Activated CD8-positive, alpha-beta memory T cell treated with anti-CD3 and anti-CD28 coated beads for 1 hour (primary cell): ENCODE results near the gene PSRC1.

Source experiments
- DNase-seq, 2 donors: peaks; one replicate each; pipeline ENCODE4 v3.0.0-alpha.2; 2020; ENCODE audit warnings: low read depth in 1 of 2; ENCODE audit errors: extremely low read depth in 1 of 2

Gene PSRC1

GRCh38 chr1:109272831-109273547 is 10.0 kb downstream of the PSRC1 start:
- DNase-seq, result no peak

GRCh38 chr1:109272021-109272799 is 10.7 kb downstream of the PSRC1 start:
- no peak for DNase-seq

DNA sequence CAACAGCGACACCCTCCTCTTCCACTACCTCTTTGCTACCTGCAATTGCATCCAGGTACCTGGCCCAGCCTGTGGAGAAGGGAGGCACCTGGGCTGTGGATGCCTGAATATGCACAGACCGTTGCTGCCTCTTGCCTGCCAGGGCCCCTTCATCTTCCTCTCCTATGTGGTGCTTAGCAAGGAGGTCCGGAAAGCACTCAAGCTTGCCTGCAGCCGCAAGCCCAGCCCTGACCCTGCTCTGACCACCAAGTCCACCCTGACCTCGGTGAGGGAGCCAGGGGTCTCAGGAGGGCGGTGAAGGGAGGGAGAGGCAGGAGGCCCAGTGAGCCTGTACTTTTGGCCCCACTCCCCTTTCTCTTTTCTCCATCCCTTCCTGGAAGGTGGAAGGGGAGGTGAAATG is 11.5 kb downstream of the PSRC1 start:
- no peak for DNase-seq

- DNase-seq, result no peak
Measured at GRCh38 chr1:109270623-109271317, 12.2 kb downstream of the PSRC1 start.

DNA sequence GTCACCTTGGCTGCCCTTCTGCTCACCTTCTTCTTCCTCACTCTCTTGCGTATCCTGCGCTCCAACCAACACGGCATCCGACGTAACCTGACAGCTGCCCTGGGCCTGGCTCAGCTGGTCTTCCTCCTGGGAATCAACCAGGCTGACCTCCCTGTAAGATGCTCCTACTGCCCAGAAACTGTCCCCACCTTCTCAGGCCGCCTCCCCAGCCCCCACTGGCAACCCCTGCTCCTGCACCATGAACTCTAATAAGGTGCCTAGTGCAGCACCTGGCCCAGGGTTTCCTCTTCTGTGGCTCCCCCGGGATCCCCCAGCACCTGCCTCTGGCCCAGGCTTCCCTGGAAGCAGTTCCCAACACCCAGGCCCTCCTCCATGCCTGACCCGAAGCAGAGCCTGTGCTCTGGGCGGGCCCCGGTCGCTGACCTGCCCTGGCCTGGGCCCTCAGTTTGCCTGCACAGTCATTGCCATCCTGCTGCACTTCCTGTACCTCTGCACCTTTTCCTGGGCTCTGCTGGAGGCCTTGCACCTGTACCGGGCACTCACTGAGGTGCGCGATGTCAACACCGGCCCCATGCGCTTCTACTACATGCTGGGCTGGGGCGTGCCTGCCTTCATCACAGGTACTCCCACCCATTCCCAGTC is 12.8 kb downstream of the PSRC1 start:
- no peak for DNase-seq

DNA sequence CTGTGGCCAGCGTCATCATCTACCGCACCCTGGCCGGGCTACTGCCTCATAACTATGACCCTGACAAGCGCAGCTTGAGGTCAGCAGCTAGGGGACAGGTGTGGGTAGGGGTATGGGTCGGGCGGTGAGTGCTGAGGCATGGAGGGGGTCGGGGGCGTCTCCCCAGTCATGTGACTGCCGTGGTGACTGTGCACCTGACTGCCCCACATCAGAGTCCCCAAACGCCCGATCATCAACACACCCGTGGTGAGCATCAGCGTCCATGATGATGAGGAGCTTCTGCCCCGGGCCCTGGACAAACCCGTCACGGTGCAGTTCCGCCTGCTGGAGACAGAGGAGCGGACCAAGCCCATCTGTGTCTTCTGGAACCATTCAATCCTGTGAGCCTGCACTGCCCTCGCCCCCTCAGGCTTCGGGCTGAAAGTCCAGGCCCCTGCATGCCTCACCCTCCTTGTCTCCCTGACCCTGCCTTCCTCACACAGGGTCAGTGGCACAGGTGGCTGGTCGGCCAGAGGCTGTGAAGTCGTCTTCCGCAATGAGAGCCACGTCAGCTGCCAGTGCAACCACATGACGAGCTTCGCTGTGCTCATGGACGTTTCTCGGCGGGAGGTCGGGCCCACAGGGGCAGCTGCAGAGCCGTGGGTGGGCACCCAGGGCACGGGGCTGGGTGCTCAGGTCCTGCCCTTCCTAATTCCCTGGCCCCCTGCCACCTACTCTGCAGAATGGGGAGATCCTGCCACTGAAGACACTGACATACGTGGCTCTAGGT is 13.5 kb downstream of the PSRC1 start:
- DNase-seq, result no peak

GRCh38 chr1:109268431-109269211 is 14.3 kb downstream of the PSRC1 start:
- no peak for DNase-seq

- no peak for DNase-seq
Measured at GRCh38 chr1:109267743-109268300, 15.1 kb downstream of the PSRC1 start.

GRCh38 chr1:109266965-109267364 is 16.0 kb downstream of the PSRC1 start:
- no peak for DNase-seq

DNA sequence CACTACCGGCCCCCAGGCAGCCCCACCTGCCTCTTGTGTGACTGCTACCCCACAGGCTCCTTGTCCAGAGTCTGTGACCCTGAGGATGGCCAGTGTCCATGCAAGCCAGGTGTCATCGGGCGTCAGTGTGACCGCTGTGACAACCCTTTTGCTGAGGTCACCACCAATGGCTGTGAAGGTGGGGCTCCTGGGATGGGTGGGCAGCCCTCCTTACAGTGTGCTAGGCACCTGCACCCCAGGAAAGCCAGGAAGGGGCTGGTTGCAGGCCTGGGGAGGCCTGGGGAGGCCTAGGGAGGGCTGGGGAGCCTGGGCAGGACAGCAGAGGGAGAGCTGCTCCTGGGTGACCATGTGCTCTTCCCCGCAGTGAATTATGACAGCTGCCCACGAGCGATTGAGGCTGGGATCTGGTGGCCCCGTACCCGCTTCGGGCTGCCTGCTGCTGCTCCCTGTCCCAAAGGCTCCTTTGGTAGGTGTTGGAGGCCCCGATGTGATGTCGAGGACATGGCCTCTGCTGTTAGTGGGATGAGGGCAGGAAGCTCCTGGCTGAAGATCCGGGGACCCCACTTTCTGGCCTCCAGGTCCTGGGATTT is 17.1 kb downstream of the PSRC1 start:
- no peak for DNase-seq

- DNase-seq, result no peak
Measured at GRCh38 chr1:109265016-109265415, 17.9 kb downstream of the PSRC1 start.

GRCh38 chr1:109264379-109264755 is 18.6 kb downstream of the PSRC1 start:
- no peak for DNase-seq

DNA sequence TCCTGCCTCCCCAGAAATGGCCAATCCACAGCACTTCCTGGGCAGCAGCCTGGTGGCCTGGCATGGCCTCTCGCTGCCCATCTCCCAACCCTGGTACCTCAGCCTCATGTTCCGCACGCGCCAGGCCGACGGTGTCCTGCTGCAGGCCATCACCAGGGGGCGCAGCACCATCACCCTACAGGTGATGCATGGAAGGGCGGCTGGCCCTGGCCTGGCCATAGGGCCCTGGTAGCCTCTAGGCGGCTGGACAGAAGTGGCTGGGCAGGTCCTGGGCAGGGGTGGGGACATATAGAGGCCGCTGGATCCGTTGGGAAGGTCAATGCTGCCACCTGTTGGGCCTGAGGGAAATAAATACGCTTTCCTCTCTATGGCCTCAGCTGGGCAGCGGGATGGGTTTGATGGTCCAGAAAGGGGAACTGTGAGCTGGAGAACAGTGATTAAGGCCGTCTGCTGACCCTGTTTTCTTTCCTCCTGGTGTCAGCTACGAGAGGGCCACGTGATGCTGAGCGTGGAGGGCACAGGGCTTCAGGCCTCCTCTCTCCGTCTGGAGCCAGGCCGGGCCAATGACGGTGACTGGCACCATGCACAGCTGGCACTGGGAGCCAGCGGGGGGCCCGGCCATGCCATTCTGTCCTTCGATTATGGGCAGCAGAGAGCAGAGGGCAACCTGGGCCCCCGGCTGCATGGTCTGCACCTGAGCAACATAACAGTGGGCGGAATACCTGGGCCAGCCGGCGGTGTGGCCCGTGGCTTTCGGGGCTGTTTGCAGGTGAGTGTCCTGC is 19.2 kb downstream of the PSRC1 start:
- DNase-seq, result peak; percentile 31 to 65

DNA sequence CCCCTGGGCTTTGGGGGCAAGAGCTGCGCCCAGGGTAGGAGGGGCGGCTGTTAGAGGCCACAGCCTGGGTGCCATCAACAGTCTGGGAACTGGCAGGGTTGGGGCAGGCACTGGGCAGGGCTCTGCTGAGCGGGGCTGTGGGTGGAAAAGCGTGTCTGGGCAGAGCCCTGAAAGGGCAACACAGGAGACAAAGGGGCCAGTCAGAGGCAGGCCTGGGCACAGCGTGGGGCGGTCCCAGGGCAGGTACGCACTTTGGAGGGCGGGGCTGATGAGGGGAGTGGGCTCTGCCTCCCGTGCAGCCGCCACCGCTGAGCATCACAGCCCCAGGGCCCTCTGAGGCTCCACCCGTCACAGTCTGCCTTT is 19.7 kb downstream of the PSRC1 start:
- no peak for DNase-seq

- DNase-seq, result no peak
Measured at GRCh38 chr1:109262231-109263055, 20.5 kb downstream of the PSRC1 start.

DNA sequence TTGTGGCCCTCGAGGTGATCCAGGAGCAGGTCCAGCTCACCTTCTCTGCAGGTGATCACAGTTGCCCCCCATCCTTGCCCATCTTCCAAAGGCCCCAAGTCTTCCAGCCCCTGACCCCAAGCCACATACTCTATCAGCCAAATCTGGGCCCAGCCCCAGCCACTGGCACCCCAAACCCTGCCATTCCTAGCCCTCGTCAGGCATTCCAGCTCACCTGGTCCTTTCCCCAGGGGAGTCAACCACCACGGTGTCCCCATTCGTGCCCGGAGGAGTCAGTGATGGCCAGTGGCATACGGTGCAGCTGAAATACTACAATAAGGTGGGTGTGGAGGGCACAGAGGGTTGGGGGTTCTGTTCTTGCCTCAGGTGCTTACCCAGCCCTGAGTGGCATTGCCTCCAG is 21.4 kb downstream of the PSRC1 start:
- no peak for DNase-seq

- no peak for DNase-seq
Measured at GRCh38 chr1:109261006-109261405, 21.9 kb downstream of the PSRC1 start.
